ENCODE measurements around the gene SP5. TPM values are rescaled to one million over a fixed set of nuclear protein-coding genes. Genes with fewer than 3 reads are reported as not detected.

Gene SP5
- total and polyA plus RNA-seq, 9 of the 15 experiments (the other 6 are each of a cell fraction or from before 2014, with no cell fraction given) = 0.03 to 1.7 (median 0.16) TPM; not detected in 1

DNA sequence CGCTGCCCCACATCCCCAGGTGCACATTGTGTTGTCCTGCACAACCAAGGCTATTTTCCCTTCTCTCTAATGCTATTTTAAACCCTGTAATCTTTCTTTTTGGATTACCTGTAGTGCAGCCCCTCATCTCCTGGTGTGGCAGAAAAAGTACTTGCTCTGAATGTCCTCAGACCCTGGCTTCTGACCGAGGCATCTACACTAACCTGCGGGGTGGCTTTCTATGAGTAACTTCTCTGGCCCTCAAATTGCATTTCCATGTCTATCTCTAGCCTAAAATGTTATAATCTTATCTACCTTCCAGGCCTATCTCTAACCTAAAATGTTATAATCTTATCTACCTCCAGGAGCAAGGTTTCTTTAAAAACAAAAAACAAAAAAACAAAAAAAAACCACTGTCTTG is 18.2 kb upstream of the SP5 start:
- BruUV-seq (replicated peaks) = no TSS peak
- Histone ChIP-seq H3K4me1 (replicated peaks in 1 of 2; ENCODE audit: control insufficient read depth in 2 of 2, insufficient read depth in 2 of 2, low read length in 2 of 2) (no peaks in the 10 kb centered on the region; a peak in 2 of 5 replicates), H3K27me3 (ENCODE audit: control insufficient read depth in 2 of 2, insufficient read depth in 2 of 2, low read length in 2 of 2) (no peaks in the 10 kb centered on the region), H4K20me1 (replicated peaks; ENCODE audit: control insufficient read depth, insufficient read depth, low read length) (no peaks in the 10 kb centered on the region), H3K9me3 (replicated peaks; ENCODE audit: control insufficient read depth, insufficient read depth, low read depth, low read length) (no peaks in the 10 kb centered on the region), H3K4me3 (no peak overlapping the region), H3K9me1 (ENCODE audit: control insufficient read depth, insufficient read depth, low read length) (no peaks in the 10 kb centered on the region), H3K27ac (ENCODE audit: extremely low read depth, low read depth, low read length) (no peak overlapping the region), H2AFZ (ENCODE audit: low read depth, low read length) (no peak overlapping the region), H3K79me2 (ENCODE audit: control insufficient read depth, insufficient read depth, low read length) (no peaks in the 10 kb centered on the region), H3K36me3 (ENCODE audit: control insufficient read depth, insufficient read depth, low read length) (no peaks in the 10 kb centered on the region), H3K9ac (ENCODE audit: insufficient read depth in 1 of 2, low read depth in 2 of 2, low read length in 2 of 2) (no peak overlapping the region), H3K4me2 (ENCODE audit: insufficient read depth, low read length) (no peak overlapping the region)
- FAIRE-seq (no peak), ATAC-seq (no peak), DNase-seq (ENCODE audit: extremely low read depth in 1 of 4, low spot score in 3 of 4) (no peak)
- POLR2A ChIA-PET = interaction anchor here (1.7 kb wide), 1 partner anchor 17 kb away, joined by 7 read pairs; no protein-coding TSS in a partner anchor
- 44% methylated on average over 2 of the region's 3 CpGs for WGBS (ENCODE audit: insufficient coverage, low coverage, missing lambda C conversion rate)
- TF ChIP-seq PHF21A (IDR thresholded peaks at IDR 0.05; ENCODE audit: borderline replicate concordance, low read depth) (no peak), PURB (CRISPR knock-in tag; IDR thresholded peaks at IDR 0.05; ENCODE audit: low read depth) (no peak), BDP1 (IDR thresholded peaks at IDR 0.05; ENCODE audit: insufficient read depth, insufficient read length) (no peak), TFAM (CRISPR knock-in tag; conservative IDR thresholded peaks at IDR 0.05) (no peak)
- in situ Hi-C loops (cut with MboI) (no loop called here), intact Hi-C loops (cut with micrococcal nuclease) (no loop called here)
- CTCF ChIA-PET (ENCODE audit: low intra/inter-chr PET ratio) = interaction anchor here (0.6 kb wide), 1 partner anchor 9 kb away, joined by 5 read pairs; no protein-coding TSS in a partner anchor

DNA sequence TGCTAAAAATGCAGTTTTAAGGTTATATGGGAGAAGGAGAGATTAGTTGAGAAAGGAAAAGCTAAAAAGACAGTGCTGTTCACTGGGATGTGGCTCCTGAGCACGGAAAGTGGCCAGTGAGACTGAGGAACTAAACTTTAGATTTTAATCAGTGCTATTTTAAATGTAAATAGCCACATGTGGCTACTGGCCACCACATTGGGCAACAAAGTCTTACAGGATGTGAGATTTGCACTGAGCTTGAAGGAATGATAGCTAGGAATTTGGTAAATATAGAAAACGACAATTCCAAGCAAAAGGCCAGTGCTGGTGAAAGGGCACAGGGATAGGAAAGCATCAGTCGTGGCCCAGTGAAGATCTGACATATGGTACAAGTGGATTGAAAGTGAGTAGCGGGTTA is 14.1 kb upstream of the SP5 start:
- no peak overlapping the region for H3K9ac ChIP-seq (ENCODE audit: insufficient read depth in 1 of 2, low read depth in 2 of 2, low read length in 2 of 2)
- in situ Hi-C loops (cut with MboI) (no loop called here), intact Hi-C loops (cut with micrococcal nuclease) (no loop called here)
- no peak overlapping the region for H3K4me3 ChIP-seq
- no peaks in the 10 kb centered on the region; a peak in 1 of 5 replicates for H3K4me1 ChIP-seq (replicated peaks in 1 of 2; ENCODE audit: control insufficient read depth in 2 of 2, insufficient read depth in 2 of 2, low read length in 2 of 2)
- H3K36me3 ChIP-seq (ENCODE audit: control insufficient read depth, insufficient read depth, low read length) = no peaks in the 10 kb centered on the region
- ChIA-PET CTCF (ENCODE audit: low intra/inter-chr PET ratio) (no interaction called here), POLR2A (interaction anchor here (0.6 kb wide), 1 partner anchor 172 kb away, joined by 3 read pairs; no protein-coding TSS in a partner anchor)
- no peaks in the 10 kb centered on the region for H3K9me1 ChIP-seq (ENCODE audit: control insufficient read depth, insufficient read depth, low read length)
- no peaks in the 10 kb centered on the region for H3K79me2 ChIP-seq (ENCODE audit: control insufficient read depth, insufficient read depth, low read length)
- no peaks in the 10 kb centered on the region for H4K20me1 ChIP-seq (replicated peaks; ENCODE audit: control insufficient read depth, insufficient read depth, low read length)
- WGBS (ENCODE audit: insufficient coverage, low coverage, missing lambda C conversion rate) = 12% methylated on average over 4 of the region's 4 CpGs
- BruUV-seq (replicated peaks) = no TSS peak
- H3K4me2 ChIP-seq (ENCODE audit: insufficient read depth, low read length) = no peak overlapping the region
- no peak overlapping the region for H2AFZ ChIP-seq (ENCODE audit: low read depth, low read length)
- no peak for FAIRE-seq
- no peaks in the 10 kb centered on the region for H3K9me3 ChIP-seq (replicated peaks; ENCODE audit: control insufficient read depth, insufficient read depth, low read depth, low read length)
- DNase-seq (ENCODE audit: extremely low read depth in 1 of 4, low spot score in 3 of 4) = no peak
- H3K27me3 ChIP-seq (ENCODE audit: control insufficient read depth in 2 of 2, insufficient read depth in 2 of 2, low read length in 2 of 2) = no peaks in the 10 kb centered on the region
- H3K27ac ChIP-seq (ENCODE audit: extremely low read depth, low read depth, low read length) = no peak overlapping the region
- no peak for ATAC-seq
- TF ChIP-seq MAFK (IDR thresholded peaks at IDR 0.05; ENCODE audit: low read length) (no peak), RBM34 (IDR thresholded peaks at IDR 0.05; ENCODE audit: borderline replicate concordance, insufficient read depth, low read length) (no peak), CEBPG (CRISPR knock-in tag; IDR thresholded peaks at IDR 0.05) (no peak), CEBPG (tag; conservative IDR thresholded peaks at IDR 0.05 in 1 of 2, IDR thresholded peaks at IDR 0.05 in 1 of 2) (0 out of 4 replicates have a peak, but pooled peaks of 1 of the 2 experiments have one; percentile 20), ZBTB9 (CRISPR knock-in tag; IDR thresholded peaks at IDR 0.05) (peak; percentile 85), ZC3H4 (CRISPR knock-in tag; IDR thresholded peaks at IDR 0.05; ENCODE audit: borderline replicate concordance) (no peak), TBP (optimal IDR thresholded peaks at IDR 0.05; ENCODE audit: low read depth, low read length) (no peak), FOXM1 (IDR thresholded peaks at IDR 0.05; ENCODE audit: low read depth) (peak; percentile 73; the same call in 1 of the 2 replicates), FOXM1 (CRISPR knock-in tag; IDR thresholded peaks at IDR 0.05; ENCODE audit: low read depth) (no peak), CEBPB (tag; IDR thresholded peaks at IDR 0.05) (peak; percentile 39)
- TF ChIP-seq, protein P1, sequence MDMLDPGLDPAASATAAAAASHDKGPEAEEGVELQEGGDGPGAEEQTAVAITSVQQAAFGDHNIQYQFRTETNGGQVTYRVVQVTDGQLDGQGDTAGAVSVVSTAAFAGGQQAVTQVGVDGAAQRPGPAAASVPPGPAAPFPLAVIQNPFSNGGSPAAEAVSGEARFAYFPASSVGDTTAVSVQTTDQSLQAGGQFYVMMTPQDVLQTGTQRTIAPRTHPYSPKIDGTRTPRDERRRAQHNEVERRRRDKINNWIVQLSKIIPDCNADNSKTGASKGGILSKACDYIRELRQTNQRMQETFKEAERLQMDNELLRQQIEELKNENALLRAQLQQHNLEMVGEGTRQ (CRISPR knock-in tag; IDR thresholded peaks at IDR 0.05) = no peak
